GM21528 (cell line): Measurements from ENCODE around the gene SERINC5.
A peak's percentile ranks its signal among the peaks of the same experiment; 100 is the strongest.
"Not testable (repeated sequence)": the region's sequence is repeated elsewhere in the genome, so short reads cannot be mapped to it uniquely, and the experiment has no call there.

Experiments
- ATAC-seq: cut with Tn5 transposase; IDR thresholded peaks from one replicate; pipeline ENCODE4 v1.9.1; 2021; ENCODE audit warnings: mild to moderate bottlenecking, moderate library complexity; ENCODE audit not compliant: unreplicated experiment, low FRiP score

SERINC5 gene

DNA sequence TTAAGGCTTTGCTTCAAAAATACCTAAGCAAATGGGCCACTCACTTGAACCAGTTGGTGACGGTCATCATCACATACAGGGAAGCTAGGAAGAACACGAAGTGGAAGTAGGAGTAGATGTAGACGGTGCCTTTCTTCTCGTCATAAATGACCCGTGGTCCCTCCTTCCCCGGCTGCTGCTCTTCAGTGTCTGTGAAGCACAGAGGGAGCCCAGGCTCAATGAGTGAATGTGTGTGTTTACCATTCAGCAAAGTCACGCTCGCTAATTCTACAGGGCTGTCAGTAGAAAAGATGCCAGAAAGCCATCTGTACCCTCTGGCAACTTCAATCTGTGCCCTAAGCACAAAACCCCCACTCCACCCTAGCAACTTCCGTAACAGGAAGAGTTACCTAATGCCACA lies 109.8 kb downstream of the SERINC5 start:
- ATAC-seq = no peak

DNA sequence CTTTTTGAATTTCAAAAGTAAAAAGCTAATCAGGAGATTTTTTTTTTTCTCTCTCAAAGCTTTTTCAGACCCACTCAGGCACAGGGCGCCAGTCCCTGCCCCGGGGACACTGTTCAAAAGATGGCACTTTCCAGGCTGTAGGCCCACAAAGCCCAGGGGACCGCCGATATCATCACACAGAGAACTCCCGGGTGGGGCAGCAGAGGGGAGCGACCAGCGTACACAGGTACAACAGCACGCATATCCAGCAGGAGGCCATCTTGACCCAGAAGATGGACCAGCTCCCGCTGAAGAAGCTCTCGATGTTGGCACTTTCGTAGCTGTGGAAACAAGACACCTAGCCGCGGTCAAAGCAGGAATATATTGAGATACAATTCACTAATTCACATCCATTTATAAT lies 112.4 kb downstream of the SERINC5 start:
- no peak for ATAC-seq

GRCh38 chr5:80142996-80143395 lies 112.9 kb downstream of the SERINC5 start:
- ATAC-seq = no peak

DNA sequence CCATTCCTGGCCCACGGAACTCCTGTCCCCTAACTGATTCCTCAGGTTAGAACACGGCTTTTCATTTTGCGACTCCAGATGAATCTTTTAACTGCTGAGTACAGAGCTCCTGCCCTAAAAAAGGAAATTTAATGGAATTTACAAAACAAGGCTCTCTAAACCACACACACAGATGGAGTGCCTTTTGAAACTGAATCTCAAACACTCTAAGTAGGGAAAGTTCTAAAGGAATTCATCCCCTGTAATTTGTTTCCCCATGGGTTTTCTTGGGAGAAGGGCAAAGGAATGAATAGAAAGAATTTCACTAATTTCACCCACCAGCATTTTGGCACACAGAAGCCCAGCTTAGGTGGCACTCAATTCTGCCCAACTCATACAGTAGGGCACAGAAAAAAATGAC lies 114.2 kb downstream of the SERINC5 start:
- no peak for ATAC-seq

DNA sequence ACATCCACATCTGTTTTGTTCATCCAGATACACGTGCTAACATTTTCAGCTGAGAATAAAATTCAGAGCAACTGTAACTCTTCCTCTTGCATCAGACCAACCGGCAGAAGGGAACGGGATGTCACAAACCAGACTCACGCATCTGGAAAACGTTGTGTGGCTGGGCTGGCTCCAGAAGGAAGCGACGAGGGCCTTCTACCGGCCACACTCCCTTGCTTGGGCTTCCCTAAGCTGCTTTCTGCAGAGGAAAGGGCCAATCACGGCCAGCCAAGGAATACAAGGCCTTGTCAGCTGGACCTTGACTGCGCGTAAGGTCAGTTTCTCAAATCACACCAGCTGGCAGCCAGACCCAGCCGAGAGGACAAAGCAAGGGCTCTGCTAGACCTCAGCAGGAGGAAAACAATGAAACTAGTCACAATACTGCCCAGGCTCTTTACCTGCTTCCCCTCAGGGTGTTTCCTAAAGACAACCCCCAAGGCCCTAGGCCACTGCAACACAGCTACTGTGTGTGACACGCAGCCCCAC lies 114.6 kb downstream of the SERINC5 start:
- ATAC-seq = no peak

DNA sequence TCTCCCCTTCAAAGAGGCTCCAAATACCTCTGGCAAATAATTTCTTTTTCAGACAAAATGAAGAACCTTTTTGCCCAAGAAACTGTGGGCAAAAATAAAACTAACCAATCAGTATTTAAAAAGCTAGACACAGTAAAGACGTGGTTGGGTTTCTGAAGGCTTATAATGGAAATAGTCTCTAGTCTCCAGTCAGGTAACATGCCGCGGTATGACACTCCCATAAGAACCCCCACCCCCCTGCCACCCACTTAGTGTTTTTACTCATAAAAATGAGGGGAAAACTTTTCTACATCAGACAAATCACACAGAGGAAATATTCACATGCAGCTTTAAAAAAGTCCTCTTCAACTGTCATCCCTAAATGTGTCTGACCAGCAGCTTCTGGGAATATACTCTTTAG lies 115.4 kb downstream of the SERINC5 start:
- ATAC-seq = no peak

DNA sequence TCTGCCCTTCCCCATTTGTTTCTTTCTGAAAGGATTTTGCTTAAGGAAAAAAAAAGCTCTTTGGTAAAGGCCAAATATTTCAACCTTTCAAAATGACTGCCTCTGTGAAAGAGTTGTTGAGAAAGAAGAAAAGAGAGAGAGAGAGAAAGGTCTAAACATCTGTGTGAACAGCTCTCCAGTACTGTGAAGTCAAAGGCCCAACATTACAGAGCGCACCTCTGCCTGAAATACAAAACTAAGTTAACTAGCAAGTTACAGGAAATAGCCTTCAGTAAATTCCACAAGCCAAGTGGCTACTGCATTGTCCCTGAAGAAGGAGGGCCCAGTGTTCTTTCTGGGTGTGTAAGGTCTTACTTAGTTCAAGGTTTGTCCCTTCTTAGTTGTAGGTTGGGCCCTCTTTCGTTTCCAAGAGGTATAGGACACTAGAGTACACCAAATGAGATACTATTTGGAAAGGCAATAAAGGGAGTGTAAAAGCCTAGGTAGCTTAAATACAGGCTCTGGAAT lies 116.3 kb downstream of the SERINC5 start:
- ATAC-seq = no peak

- no peak for ATAC-seq
Measured at GRCh38 chr5:80138486-80138885, 117.4 kb downstream of the SERINC5 start.

DNA sequence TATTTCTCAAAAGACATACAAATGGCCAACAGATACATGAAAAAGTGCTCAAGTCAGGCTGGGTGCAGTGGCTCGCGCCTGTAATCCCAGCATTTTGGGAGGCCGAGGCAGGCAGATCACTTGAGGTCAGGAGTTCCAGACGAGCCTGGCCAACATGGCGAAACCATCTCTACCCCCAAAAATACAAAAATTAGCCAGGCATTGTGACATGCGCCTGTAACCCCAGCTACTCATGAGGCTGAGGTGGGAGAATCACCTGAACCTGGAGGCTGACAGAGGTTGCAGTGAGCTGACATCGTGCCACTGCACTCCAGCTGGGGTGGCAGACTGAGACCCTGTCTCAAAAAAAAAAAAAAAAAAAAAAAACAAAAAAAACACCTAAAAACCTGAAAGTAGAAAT lies 119.0 kb downstream of the SERINC5 start:
- not testable (repeated sequence) for ATAC-seq

GRCh38 chr5:80134876-80135275 lies 121.0 kb downstream of the SERINC5 start:
- ATAC-seq = no peak

DNA sequence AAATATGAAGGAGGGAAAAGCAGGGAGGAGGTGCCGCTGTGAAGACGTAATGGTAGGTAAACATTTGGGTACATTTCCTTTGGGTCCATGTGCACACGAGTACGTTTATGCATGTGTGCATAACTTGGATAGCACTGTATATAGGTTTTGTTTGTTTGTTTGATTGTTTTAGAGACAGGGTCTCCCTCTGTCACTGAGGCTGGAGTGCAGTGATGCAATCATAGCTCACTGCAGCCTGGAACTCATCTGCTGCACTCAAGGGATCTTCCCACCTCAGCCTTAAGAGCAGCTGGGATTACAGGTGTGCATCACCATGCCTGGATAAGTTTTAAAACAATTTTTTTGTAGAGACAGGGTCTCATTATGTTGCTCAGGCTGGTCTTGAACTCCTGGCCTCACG lies 126.7 kb downstream of the SERINC5 start:
- ATAC-seq = no peak

GRCh38 chr5:80128141-80128540 lies 127.7 kb downstream of the SERINC5 start:
- no peak for ATAC-seq

- no peak for ATAC-seq
Measured at GRCh38 chr5:80127116-80127552, 128.7 kb downstream of the SERINC5 start.

- peak; percentile 69 for ATAC-seq
Measured at GRCh38 chr5:80125962-80126480, 129.8 kb downstream of the SERINC5 start.

DNA sequence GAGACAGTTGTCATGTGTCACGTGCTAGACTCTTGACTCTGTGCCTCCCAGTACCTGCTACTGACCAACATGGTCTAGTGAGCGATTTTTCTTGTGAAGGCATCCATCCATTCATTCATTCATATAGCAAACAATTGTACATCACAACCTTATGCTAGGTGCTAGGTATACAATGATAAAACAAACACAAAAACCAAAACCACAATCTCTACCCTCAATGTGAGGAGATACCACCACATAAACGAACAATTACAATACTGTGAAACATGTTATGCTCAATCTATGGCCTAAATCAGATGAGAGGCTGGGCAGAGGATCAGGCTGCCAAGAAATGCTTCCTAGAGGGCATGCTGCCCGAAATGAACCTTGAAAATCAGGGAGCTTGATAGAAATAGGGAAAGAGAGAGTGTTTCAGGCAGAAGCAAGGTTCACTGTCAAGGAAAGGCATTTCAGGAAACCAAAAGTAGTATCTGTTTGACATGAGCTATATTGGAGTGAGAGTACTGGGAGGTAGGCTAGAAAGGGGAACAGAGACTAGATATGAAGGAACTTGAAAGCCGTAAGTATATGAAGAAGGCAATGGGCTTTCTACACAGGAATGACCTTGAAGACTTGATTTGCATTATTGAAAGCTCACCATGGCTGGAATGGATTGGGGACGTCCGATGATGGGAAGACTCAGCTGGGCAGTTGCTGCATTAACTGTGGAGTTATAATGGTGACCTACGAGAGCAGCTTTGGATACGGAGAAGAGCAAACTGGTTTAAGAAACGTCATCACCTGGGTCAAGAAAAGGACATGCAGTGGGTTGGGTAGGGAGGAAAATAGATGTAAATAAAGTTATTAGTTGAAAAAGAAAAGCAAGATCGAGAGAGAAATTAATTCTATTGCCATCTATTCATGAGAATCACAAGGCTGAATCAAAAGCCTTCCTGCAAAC lies 130.6 kb downstream of the SERINC5 start:
- ATAC-seq = peak; percentile 77

GRCh38 chr5:80124121-80124918 lies 131.5 kb downstream of the SERINC5 start:
- ATAC-seq = no peak

- no peak for ATAC-seq
Measured at GRCh38 chr5:80122579-80122978, 133.3 kb downstream of the SERINC5 start.

DNA sequence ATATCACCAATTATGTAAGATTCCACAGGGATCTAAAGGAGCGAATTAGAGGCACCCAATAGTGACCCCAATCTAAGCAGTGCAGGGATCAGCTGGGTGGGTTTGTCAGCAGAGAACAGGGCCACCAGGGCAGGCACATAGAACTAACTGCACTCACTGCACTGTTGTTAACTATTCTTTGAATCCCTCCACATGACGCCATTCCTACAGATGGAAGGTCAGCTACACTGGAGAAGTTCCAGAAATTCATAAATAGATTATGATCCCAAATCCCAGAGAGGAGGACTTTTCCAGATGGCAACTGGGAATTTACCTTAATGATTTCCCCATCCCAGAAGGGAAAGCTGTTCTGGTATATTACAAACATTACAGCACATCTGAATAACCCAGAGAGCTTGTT lies 136.5 kb downstream of the SERINC5 start:
- no peak for ATAC-seq

- no peak for ATAC-seq
Measured at GRCh38 chr5:80117446-80117845, 138.4 kb downstream of the SERINC5 start.

GRCh38 chr5:80116465-80116864 lies 139.4 kb downstream of the SERINC5 start:
- ATAC-seq = no peak

GRCh38 chr5:80116000-80116399 lies 139.8 kb downstream of the SERINC5 start:
- no peak for ATAC-seq
